Measurements from ENCODE around the gene DNPH1.

Gene DNPH1

DNA sequence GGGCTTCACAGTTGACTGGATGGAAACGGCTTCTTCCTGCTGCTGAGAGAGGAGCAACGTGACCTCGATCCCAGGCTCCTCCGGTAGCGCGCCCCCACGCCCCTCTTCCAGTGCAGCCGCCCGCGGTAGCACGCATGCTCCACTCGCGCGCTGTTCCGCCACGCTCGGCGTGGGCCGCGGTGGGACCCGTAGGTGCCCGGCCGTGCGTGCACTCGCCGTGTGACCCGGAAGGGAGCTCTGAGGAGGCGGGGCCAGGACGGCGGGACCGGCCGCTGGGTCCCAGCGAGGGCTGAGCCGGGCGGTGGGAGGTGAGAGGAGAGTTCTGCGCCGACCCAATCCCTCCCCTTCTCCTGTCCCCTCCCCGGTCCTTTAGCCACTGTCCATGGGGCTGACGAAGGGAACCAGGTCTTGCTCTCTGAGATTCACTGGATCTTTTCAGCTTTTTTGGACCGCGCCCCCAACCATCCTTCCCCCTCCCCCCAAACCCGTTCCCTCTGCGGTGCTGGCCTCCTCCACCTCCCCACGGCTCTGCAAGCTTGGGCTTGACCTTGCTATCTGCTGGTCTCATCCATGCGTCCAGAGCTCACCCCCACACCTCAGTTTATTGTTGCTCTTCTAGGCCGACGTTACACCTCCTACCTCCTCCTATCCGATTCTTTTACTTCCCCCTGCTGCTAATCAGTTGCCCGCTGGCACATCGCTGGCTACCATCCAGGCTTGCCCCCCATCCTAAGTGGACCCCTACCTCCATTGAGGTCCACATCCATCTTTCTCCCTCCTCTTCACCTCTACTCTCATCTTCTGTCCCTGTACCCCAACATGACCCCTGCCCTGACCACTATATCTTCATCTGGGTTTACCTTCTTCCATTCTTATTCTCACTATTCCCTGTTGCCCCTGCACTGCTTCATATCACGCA, 47.1 kb downstream of the DNPH1 start, which contains the start of gene CUL9:
CUL9 (plus strand) TSS at position 255 of the 919 bp plus-strand sequence. CDS start 2,115 bp downstream, outside the sequence.
- TF ChIP-seq GATA3 (IDR thresholded peaks at IDR 0.05; ENCODE audit: low read depth, low read length) (no peak), GATA2 (IDR thresholded peaks at IDR 0.05; ENCODE audit: low read depth, low read length) (no peak)

DNA sequence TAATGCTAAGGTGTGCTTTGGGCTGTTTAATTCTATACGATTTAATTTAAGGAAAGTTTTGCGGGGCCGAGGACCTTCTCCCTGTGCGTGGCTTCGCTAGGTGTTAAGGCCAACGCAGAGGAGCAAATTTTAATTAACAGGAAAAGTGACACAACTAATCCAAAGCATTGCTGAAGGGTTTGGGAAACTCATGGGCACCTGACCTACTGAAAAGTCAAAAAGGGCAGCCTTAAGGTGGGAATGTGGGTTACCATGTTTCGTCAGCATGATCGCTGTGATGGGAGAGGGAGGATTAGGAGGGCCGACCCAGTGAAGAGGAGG, 47.7 kb downstream of the DNPH1 start:
- TF ChIP-seq GATA3 (IDR thresholded peaks at IDR 0.05; ENCODE audit: low read depth, low read length) = no peak

GRCh38 chr6:43180985-43181384, 48.3 kb downstream of the DNPH1 start:
- TF ChIP-seq GATA3 (IDR thresholded peaks at IDR 0.05; ENCODE audit: low read depth, low read length) = no peak
- TF ChIP-seq GATA2 (IDR thresholded peaks at IDR 0.05; ENCODE audit: low read depth, low read length) = no peak

DNA sequence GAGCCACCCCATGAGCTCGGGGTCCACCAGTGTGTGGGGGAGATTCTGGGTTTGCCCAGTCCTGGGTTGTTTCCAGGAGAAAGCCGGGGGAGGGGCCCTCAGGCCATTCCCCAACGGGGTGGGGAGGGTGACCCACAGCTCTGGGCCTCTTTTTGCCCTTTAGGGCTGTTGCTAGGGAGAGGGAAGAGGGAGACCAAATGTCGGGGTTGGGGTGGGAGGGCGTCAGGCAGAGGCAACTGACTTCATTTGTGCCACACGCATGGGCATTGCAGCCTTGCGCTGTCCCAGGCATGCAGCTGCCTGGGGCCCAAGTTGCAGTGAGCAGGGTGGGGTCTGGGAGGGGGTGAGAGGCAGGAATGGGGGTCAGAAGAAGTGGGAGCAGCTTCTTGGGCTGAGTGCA, 49.2 kb downstream of the DNPH1 start:
- TF ChIP-seq GATA3 (IDR thresholded peaks at IDR 0.05; ENCODE audit: low read depth, low read length) (no peak), GATA2 (IDR thresholded peaks at IDR 0.05; ENCODE audit: low read depth, low read length) (no peak)

GRCh38 chr6:43178951-43179830, 50.1 kb downstream of the DNPH1 start:
- no peak for TF ChIP-seq GATA2 (IDR thresholded peaks at IDR 0.05; ENCODE audit: low read depth, low read length)
- TF ChIP-seq GATA3 (IDR thresholded peaks at IDR 0.05; ENCODE audit: low read depth, low read length) = no peak

- TF ChIP-seq GATA2 (IDR thresholded peaks at IDR 0.05; ENCODE audit: low read depth, low read length) (no peak), GATA3 (IDR thresholded peaks at IDR 0.05; ENCODE audit: low read depth, low read length) (no peak)
Observed at GRCh38 chr6:43178150-43178549, 51.1 kb downstream of the DNPH1 start.

- TF ChIP-seq GATA3 (IDR thresholded peaks at IDR 0.05; ENCODE audit: low read depth, low read length) = no peak
- no peak for TF ChIP-seq GATA2 (IDR thresholded peaks at IDR 0.05; ENCODE audit: low read depth, low read length)
Observed at GRCh38 chr6:43176423-43176786, 52.9 kb downstream of the DNPH1 start.

DNA sequence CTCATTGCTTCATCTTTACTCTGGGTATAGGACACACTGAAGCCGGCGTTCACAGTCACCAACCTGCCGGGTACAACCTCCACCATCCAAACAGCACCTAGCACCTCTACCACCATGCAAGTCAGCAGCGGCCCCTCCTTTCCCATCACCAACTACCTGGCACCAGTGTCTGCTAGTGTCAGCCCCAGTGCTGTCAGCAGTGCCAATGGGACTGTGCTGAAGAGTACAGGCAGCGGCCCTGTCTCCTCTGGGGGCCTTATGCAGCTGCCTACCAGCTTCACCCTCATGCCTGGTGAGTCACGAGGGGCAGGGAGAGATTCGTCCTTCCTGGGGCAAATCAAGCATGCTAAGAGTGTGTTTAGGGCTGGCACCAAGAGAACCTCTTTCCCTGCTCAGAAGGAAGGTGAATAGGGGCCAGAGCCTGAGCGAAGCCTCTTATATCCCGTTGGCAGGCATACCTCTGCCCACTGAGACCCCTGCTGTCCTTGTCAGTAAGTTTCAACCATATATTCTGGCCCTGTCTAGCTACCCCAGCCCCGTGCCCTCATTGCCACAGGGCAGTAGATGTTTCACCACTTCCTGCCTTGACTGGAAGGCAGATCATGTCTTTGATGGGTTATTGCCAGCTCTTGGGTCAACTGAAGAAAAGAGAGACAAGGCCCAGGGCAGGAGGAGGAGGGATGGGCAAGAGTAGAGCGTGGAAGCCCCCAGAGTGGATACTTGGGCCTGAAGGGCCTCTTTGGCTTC, 53.4 kb downstream of the DNPH1 start:
- no peak for TF ChIP-seq GATA2 (IDR thresholded peaks at IDR 0.05; ENCODE audit: low read depth, low read length)
- no peak for TF ChIP-seq GATA3 (IDR thresholded peaks at IDR 0.05; ENCODE audit: low read depth, low read length)
